SK-N-SH treated with all-trans-retinoic acid at 6 μM for 48 hours (cell line): ENCODE data around the gene CACNA1C.

Experiments used
- ATAC-seq: fragments of 200-7000 bp; cut with Tn5 transposase; 3 replicates; pipeline ENCODE4 v1.9.1; 2020; ENCODE audit warnings: mild to moderate bottlenecking, moderate library complexity
- ARNTL ChIP-seq: fragments of 450-650 bp; formaldehyde crosslinking; IDR thresholded peaks from 2 replicates; pipeline ENCODE4 v1.5.0; 2020; ENCODE audit warnings: low read depth, mild to moderate bottlenecking, moderate library complexity, borderline replicate concordance
- BACH2 ChIP-seq: fragments of 250-450 bp; sonication (Bioruptor Pico); IDR thresholded peaks from 2 replicates; pipeline ENCODE4 v1.9.0; 2021; ENCODE audit warnings: mild to moderate bottlenecking, borderline replicate concordance
- CSDC2 ChIP-seq: fragments of 250-450 bp; sonication (Bioruptor Pico); IDR thresholded peaks from 2 replicates; pipeline ENCODE4 v1.5.0; 2020; ENCODE audit warnings: mild to moderate bottlenecking, moderate library complexity
- ESRRG ChIP-seq: fragments of 250-450 bp; sonication (Bioruptor Pico); IDR thresholded peaks from 2 replicates; pipeline ENCODE4 v1.6.1; 2021; ENCODE audit warnings: mild to moderate bottlenecking
- GLIS3 ChIP-seq: fragments of 250-450 bp; sonication (Bioruptor Pico); IDR thresholded peaks from 2 replicates; pipeline ENCODE4 v1.5.0; 2020; ENCODE audit warnings: mild to moderate bottlenecking, moderate library complexity
- ISL1 ChIP-seq: fragments of 250-450 bp; sonication (Bioruptor Pico); IDR thresholded peaks from 2 replicates; pipeline ENCODE4 v2.1.2; 2022; ENCODE audit warnings: mild to moderate bottlenecking, moderate library complexity
- OSR1 ChIP-seq: fragments of 250-450 bp; sonication (Bioruptor Pico); IDR thresholded peaks from 2 replicates; pipeline ENCODE4 v1.8.0; 2022; ENCODE audit warnings: moderate library complexity, mild to moderate bottlenecking, inconsistent platforms
- PPARA ChIP-seq: fragments of 250-450 bp; sonication (Bioruptor Pico); IDR thresholded peaks from 2 replicates; pipeline ENCODE4 v1.5.0; 2020; ENCODE audit warnings: mild to moderate bottlenecking, borderline replicate concordance
- RARB ChIP-seq: fragments of 250-450 bp; sonication (Bioruptor Pico); IDR thresholded peaks from 2 replicates; pipeline ENCODE4 v1.8.0; 2021; ENCODE audit warnings: mild to moderate bottlenecking, moderate library complexity
- SNAI2 ChIP-seq: fragments of 250-450 bp; sonication (Bioruptor Pico); IDR thresholded peaks from 2 replicates; pipeline ENCODE4 v1.5.0; 2020; ENCODE audit warnings: mild to moderate bottlenecking, moderate library complexity
- TCF4 ChIP-seq: fragments of 250-450 bp; sonication (Bioruptor Pico); IDR thresholded peaks from 2 replicates; pipeline ENCODE4 v1.8.0; 2021; ENCODE audit warnings: mild to moderate bottlenecking, moderate library complexity, borderline replicate concordance
- TOX ChIP-seq: fragments of 250-450 bp; sonication (Bioruptor Pico); IDR thresholded peaks from 2 replicates; pipeline ENCODE4 v1.8.0; 2021; ENCODE audit warnings: mild to moderate bottlenecking, moderate library complexity, borderline replicate concordance
- ZC3H10 ChIP-seq: fragments of 250-450 bp; sonication (Bioruptor Pico); IDR thresholded peaks from 2 replicates; pipeline ENCODE4 v1.5.1; 2021; ENCODE audit warnings: mild to moderate bottlenecking, moderate library complexity
- ZFP3 ChIP-seq: fragments of 250-450 bp; sonication (Bioruptor Pico); IDR thresholded peaks from 2 replicates; pipeline ENCODE4 v1.5.0; 2020; ENCODE audit warnings: mild to moderate bottlenecking, moderate library complexity
- ZFP30 ChIP-seq: fragments of 450-650 bp; formaldehyde crosslinking; IDR thresholded peaks from 2 replicates; pipeline ENCODE4 v1.5.0; 2022; ENCODE audit warnings: mild to moderate bottlenecking, moderate library complexity
- ZNF565 ChIP-seq: fragments of 450-650 bp; formaldehyde crosslinking; conservative IDR thresholded peaks from 2 replicates; pipeline ENCODE4 v1.5.0; 2020; ENCODE audit warnings: low read depth, mild to moderate bottlenecking, moderate library complexity
- ZNF70 ChIP-seq: fragments of 450-650 bp; formaldehyde crosslinking; IDR thresholded peaks from 2 replicates; pipeline ENCODE4 v1.5.0; 2020; ENCODE audit warnings: mild to moderate bottlenecking, moderate library complexity
- ZNF8 ChIP-seq: fragments of 450-650 bp; formaldehyde crosslinking; IDR thresholded peaks from 2 replicates; pipeline ENCODE4 v1.5.0; 2020; ENCODE audit warnings: mild to moderate bottlenecking, moderate library complexity
- TF ChIP-seq, protein P1 (sequence below): fragments of 250-450 bp; sonication (Bioruptor Pico); IDR thresholded peaks from 2 replicates; pipeline ENCODE4 v1.5.0; 2020; ENCODE audit warnings: mild to moderate bottlenecking, moderate library complexity
- TF ChIP-seq, protein P2 (sequence below): fragments of 250-450 bp; sonication (Bioruptor Pico); IDR thresholded peaks from 2 replicates; pipeline ENCODE4 v1.5.1; 2020; ENCODE audit warnings: low read depth, mild to moderate bottlenecking, moderate library complexity
- TF ChIP-seq, protein P3 (sequence below): fragments of 250-450 bp; sonication (Bioruptor Pico); IDR thresholded peaks from 2 replicates; pipeline ENCODE4 v1.5.1; 2021; ENCODE audit warnings: mild to moderate bottlenecking, moderate library complexity
- TF ChIP-seq, protein P4 (sequence below): fragments of 250-450 bp; sonication (Bioruptor Pico); IDR thresholded peaks from 2 replicates; pipeline ENCODE4 v1.8.0; 2020; ENCODE audit warnings: mild to moderate bottlenecking, moderate library complexity, borderline replicate concordance

CACNA1C gene

DNA sequence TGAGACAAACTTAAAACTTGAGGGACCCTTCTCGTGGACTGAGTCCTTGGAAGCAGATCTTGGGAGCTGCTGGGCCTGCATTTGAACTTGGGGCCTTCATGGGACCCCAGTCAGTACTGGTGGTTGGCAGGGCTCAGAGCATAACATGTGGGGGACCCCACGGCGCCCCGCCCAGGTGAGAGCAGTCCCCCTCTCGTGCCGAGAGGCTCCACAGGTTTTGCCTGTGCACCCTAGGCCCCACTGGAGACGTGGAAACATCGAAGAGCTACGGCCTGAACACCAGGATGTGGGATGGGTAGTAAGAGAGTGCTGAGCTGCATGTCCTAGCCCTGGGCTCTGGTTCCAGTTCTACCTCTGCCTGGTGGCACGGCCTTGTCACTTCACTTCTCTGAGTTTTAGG, 84.1 kb downstream of the CACNA1C start:
- no peak for ATAC-seq
- TF ChIP-seq ZNF565 = no peak
- no peak for TF ChIP-seq ARNTL
- TF ChIP-seq, protein P1, sequence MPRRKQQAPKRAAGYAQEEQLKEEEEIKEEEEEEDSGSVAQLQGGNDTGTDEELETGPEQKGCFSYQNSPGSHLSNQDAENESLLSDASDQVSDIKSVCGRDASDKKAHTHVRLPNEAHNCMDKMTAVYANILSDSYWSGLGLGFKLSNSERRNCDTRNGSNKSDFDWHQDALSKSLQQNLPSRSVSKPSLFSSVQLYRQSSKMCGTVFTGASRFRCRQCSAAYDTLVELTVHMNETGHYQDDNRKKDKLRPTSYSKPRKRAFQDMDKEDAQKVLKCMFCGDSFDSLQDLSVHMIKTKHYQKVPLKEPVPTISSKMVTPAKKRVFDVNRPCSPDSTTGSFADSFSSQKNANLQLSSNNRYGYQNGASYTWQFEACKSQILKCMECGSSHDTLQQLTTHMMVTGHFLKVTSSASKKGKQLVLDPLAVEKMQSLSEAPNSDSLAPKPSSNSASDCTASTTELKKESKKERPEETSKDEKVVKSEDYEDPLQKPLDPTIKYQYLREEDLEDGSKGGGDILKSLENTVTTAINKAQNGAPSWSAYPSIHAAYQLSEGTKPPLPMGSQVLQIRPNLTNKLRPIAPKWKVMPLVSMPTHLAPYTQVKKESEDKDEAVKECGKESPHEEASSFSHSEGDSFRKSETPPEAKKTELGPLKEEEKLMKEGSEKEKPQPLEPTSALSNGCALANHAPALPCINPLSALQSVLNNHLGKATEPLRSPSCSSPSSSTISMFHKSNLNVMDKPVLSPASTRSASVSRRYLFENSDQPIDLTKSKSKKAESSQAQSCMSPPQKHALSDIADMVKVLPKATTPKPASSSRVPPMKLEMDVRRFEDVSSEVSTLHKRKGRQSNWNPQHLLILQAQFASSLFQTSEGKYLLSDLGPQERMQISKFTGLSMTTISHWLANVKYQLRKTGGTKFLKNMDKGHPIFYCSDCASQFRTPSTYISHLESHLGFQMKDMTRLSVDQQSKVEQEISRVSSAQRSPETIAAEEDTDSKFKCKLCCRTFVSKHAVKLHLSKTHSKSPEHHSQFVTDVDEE = no peak
- no peak for TF ChIP-seq TOX (CRISPR knock-in tag)
- no peak for TF ChIP-seq SNAI2 (CRISPR knock-in tag)
- TF ChIP-seq ZNF70 = no peak
- no peak for TF ChIP-seq BACH2 (CRISPR knock-in tag)
- TF ChIP-seq RARB (CRISPR knock-in tag) = no peak
- TF ChIP-seq ZFP30 (CRISPR knock-in tag) = no peak
- TF ChIP-seq ZFP3 (CRISPR knock-in tag) = no peak
- TF ChIP-seq ESRRG (CRISPR knock-in tag) = no peak
- TF ChIP-seq, protein P2, sequence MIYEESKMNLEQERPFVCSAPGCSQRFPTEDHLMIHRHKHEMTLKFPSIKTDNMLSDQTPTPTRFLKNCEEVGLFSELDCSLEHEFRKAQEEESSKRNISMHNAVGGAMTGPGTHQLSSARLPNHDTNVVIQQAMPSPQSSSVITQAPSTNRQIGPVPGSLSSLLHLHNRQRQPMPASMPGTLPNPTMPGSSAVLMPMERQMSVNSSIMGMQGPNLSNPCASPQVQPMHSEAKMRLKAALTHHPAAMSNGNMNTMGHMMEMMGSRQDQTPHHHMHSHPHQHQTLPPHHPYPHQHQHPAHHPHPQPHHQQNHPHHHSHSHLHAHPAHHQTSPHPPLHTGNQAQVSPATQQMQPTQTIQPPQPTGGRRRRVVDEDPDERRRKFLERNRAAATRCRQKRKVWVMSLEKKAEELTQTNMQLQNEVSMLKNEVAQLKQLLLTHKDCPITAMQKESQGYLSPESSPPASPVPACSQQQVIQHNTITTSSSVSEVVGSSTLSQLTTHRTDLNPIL (CRISPR knock-in tag) = no peak
- no peak for TF ChIP-seq ISL1 (CRISPR knock-in tag)
- no peak for TF ChIP-seq ZC3H10 (CRISPR knock-in tag)
- TF ChIP-seq, all 23 proteins: peak for 0

DNA sequence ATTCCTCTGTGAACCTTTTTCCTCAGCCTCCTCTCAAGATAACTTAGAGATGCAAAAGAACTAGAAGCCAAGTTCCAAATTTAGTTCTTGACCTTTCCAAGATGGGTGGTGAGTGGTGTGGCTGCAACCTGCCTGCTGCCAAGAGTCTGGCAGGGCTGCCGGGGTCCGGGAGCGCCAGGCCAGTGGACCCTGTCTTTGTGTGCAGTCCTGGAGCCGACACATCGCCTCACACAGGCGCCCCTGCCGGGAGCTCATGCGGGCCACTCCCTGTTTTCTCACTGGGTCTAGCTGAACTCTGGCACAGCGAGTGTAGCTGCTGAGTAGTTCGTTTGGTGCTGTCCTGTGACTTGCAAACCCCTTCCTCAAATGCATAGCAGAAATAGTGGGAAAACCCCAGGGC, 84.9 kb downstream of the CACNA1C start:
- TF ChIP-seq SNAI2 (CRISPR knock-in tag) (no peak), PPARA (CRISPR knock-in tag) (no peak), ZNF8 (CRISPR knock-in tag) (no peak), ZNF565 (no peak), ZC3H10 (CRISPR knock-in tag) (no peak), TCF4 (CRISPR knock-in tag) (no peak), TOX (CRISPR knock-in tag) (no peak), GLIS3 (CRISPR knock-in tag) (no peak), ZFP30 (CRISPR knock-in tag) (no peak), ARNTL (no peak), OSR1 (CRISPR knock-in tag) (no peak), CSDC2 (CRISPR knock-in tag) (no peak), RARB (CRISPR knock-in tag) (no peak), ZFP3 (CRISPR knock-in tag) (no peak), ISL1 (CRISPR knock-in tag) (no peak), ESRRG (CRISPR knock-in tag) (no peak)
- TF ChIP-seq, protein P3, sequence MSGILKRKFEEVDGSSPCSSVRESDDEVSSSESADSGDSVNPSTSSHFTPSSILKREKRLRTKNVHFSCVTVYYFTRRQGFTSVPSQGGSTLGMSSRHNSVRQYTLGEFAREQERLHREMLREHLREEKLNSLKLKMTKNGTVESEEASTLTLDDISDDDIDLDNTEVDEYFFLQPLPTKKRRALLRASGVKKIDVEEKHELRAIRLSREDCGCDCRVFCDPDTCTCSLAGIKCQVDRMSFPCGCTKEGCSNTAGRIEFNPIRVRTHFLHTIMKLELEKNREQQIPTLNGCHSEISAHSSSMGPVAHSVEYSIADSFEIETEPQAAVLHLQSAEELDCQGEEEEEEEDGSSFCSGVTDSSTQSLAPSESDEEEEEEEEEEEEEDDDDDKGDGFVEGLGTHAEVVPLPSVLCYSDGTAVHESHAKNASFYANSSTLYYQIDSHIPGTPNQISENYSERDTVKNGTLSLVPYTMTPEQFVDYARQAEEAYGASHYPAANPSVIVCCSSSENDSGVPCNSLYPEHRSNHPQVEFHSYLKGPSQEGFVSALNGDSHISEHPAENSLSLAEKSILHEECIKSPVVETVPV = no peak
- TF ChIP-seq, protein P1 = no peak
- TF ChIP-seq, protein P4, sequence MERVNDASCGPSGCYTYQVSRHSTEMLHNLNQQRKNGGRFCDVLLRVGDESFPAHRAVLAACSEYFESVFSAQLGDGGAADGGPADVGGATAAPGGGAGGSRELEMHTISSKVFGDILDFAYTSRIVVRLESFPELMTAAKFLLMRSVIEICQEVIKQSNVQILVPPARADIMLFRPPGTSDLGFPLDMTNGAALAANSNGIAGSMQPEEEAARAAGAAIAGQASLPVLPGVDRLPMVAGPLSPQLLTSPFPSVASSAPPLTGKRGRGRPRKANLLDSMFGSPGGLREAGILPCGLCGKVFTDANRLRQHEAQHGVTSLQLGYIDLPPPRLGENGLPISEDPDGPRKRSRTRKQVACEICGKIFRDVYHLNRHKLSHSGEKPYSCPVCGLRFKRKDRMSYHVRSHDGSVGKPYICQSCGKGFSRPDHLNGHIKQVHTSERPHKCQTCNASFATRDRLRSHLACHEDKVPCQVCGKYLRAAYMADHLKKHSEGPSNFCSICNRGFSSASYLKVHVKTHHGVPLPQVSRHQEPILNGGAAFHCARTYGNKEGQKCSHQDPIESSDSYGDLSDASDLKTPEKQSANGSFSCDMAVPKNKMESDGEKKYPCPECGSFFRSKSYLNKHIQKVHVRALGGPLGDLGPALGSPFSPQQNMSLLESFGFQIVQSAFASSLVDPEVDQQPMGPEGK = no peak
- TF ChIP-seq, protein P2 (CRISPR knock-in tag) = no peak
- TF ChIP-seq, all 23 proteins: peak for 0

More for the DNA sequence above, 84.9 kb downstream of the CACNA1C start:
- ATAC-seq = no peak
